Esophagus muscularis mucosa (tissue), 4 donors: Measurements from ENCODE around the gene COL3A1. TPM values are rescaled to one million over a fixed set of nuclear protein-coding genes. Genes with fewer than 3 reads are reported as not detected.

Source experiments
- DNase-seq: peaks from one replicate; pipeline ENCODE4 v3.0.0-alpha.2; 2017; ENCODE audit errors: extremely low spot score
- H3K27ac ChIP-seq, 4 donors: fragments of 200-600 bp; sonication (generic); replicated peaks in 1 of 4; 1 replicate in 3 of 4; 2 replicates in 1 of 4; pipeline ENCODE4 v1.5.1; 2016 to 2019; ENCODE audit warnings: mild to moderate bottlenecking in 1 of 4
- H3K27me3 ChIP-seq, 4 donors: fragments of 200-600 bp; sonication (generic); one replicate each; pipeline versions ENCODE4 v1.5.1 to v1.6.0; 2016 to 2019
- H3K36me3 ChIP-seq, 4 donors: fragments of 200-600 bp; sonication (generic); one replicate each; pipeline ENCODE4 v1.5.1; 2016 to 2019
- H3K4me1 ChIP-seq, 4 donors: fragments of 200-600 bp; sonication (generic); one replicate each; pipeline ENCODE4 v1.5.1; 2016 to 2019
- H3K4me3 ChIP-seq, 4 donors: fragments of 200-600 bp; sonication (generic); 1 replicate in 2 of 4; 2 replicates in 2 of 4; pipeline ENCODE4 v1.5.1; 2016 to 2019; ENCODE audit warnings: mild to moderate bottlenecking in 4 of 4, moderate library complexity in 1 of 4
- H3K9me3 ChIP-seq, 4 donors: fragments of 200-600 bp; sonication (generic); 1 replicate in 3 of 4; 2 replicates in 1 of 4; pipeline ENCODE4 v1.5.1; 2016 to 2019
- CTCF ChIP-seq, 3 experiments: fragments of 200-600 bp in 2 of 3; fragments of 450-650 bp in 1 of 3; sonication (generic) in 2 of 3; IDR thresholded peaks; one replicate each; pipeline ENCODE4 v1.5.1; 2017 to 2019; ENCODE audit warnings: antibody characterized with exemption in 3 of 3, mild to moderate bottlenecking in 2 of 3, moderate library complexity in 1 of 3
- EP300 ChIP-seq: sonication (generic); formaldehyde crosslinking; IDR thresholded peaks from one replicate; pipeline ENCODE4 v1.6.1; 2017; ENCODE audit warnings: antibody characterized with exemption
- POLR2A ChIP-seq: fragments of 450-650 bp; IDR thresholded peaks from one replicate; pipeline ENCODE4 v1.6.1; 2017; ENCODE audit warnings: antibody characterized with exemption, moderate library complexity, mild to moderate bottlenecking, low read depth
- POLR2AphosphoS5 ChIP-seq, 2 donors: sonication (generic); formaldehyde crosslinking; IDR thresholded peaks; one replicate each; pipeline ENCODE4 v1.6.1; 2017; ENCODE audit warnings: antibody characterized with exemption in 2 of 2
- WGBS: methylation state at CpG from one replicate; pipeline ENCODE4 v1.1.5; 2018; 5-methylcytosine and 5-hydroxymethylcytosine counted together
- intact Hi-C: fragments of 100-400 bp; cut with DNase I; formaldehyde crosslinking; loops from one replicate; pipeline ENCODE4 v1.15.1; 2023
- total RNA-seq, 4 donors: library from RNA; depleted of rRNA; stranded (reverse); fragments of >200 nt; gene quantifications; one replicate each; pipeline versions ENCODE4 v1.1.0 to v1.2.1, GENCODE V29; 2016

COL3A1 gene
- total RNA-seq, 4 donors from 2014 or later: 182 to 480 (median 236) TPM

- peaks cover 0 to 7% (median 0%) of the 10 kb centered on the region in 4 donors for H3K4me1 ChIP-seq
- H3K4me3 ChIP-seq: no peak overlapping the region
- intact Hi-C loops: no loop called here
- 95% methylated on average over 3 of the region's 3 CpGs for WGBS
- H3K9me3 ChIP-seq: no peaks in the 10 kb centered on the region
- peaks cover 4 to 56% (median 11%) of the 10 kb centered on the region in 4 donors for H3K36me3 ChIP-seq
- no peak overlapping the region for H3K27ac ChIP-seq
- no peaks in the 10 kb centered on the region for H3K27me3 ChIP-seq
- DNase-seq: no peak
- TF ChIP-seq EP300 (no peak), POLR2A (no peak), POLR2AphosphoS5 (IDR thresholded peaks at IDR 0.05) (no peak), CTCF (IDR thresholded peaks at IDR 0.05) (no peak)
Observed at GRCh38 chr2:189045836-189046235, 71.7 kb downstream of the COL3A1 start.

DNA sequence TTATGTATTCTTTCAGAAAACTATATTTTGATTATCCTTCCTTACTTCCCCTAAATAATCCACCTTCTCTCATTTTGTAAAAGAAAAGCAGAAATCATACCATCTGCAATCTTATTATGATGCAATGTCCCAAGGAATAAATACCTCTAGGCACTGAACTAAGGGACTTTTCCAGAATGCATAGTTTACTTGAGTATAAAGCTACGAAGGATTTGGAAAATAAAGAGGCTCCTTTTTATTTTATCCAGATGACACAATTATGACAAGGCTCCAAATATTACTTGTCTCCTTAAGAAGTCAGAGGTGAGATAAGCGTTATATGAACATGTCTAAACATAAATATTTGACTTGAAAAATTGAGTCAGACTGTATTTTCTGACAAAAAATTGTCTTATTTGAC is 72.1 kb downstream of the COL3A1 start:
- 44% methylated on average over 2 of the region's 2 CpGs for WGBS
- Histone ChIP-seq H3K36me3 (peaks cover 4 to 56% (median 9%) of the 10 kb centered on the region in 4 donors), H3K27ac (no peak overlapping the region), H3K4me1 (peaks cover 0 to 7% (median 0%) of the 10 kb centered on the region in 4 donors), H3K9me3 (no peaks in the 10 kb centered on the region), H3K4me3 (no peak overlapping the region), H3K27me3 (no peaks in the 10 kb centered on the region)
- TF ChIP-seq POLR2A (no peak), CTCF (IDR thresholded peaks at IDR 0.05) (no peak), EP300 (no peak), POLR2AphosphoS5 (IDR thresholded peaks at IDR 0.05) (no peak)
- intact Hi-C loops: no loop called here
- DNase-seq: no peak

- H3K27me3 ChIP-seq: no peaks in the 10 kb centered on the region
- no peak for TF ChIP-seq POLR2A
- no peak for TF ChIP-seq POLR2AphosphoS5 (IDR thresholded peaks at IDR 0.05)
- no peak for TF ChIP-seq CTCF (IDR thresholded peaks at IDR 0.05)
- no peak for TF ChIP-seq EP300
- no peak overlapping the region for H3K4me3 ChIP-seq
- DNase-seq: no peak
- no peaks in the 10 kb centered on the region for H3K9me3 ChIP-seq
- intact Hi-C loops: no loop called here
- no peak overlapping the region for H3K27ac ChIP-seq
- peaks cover 0 to 7% (median 0%) of the 10 kb centered on the region in 4 donors for H3K4me1 ChIP-seq
- H3K36me3 ChIP-seq: peaks cover 4 to 59% (median 9%) of the 10 kb centered on the region in 4 donors
- WGBS: 91% methylated on average over 4 of the region's 4 CpGs
Observed at GRCh38 chr2:189047171-189047888, 73.2 kb downstream of the COL3A1 start.

GRCh38 chr2:189048189-189048588 is 74.0 kb downstream of the COL3A1 start:
- H3K27ac ChIP-seq: no peak overlapping the region
- H3K9me3 ChIP-seq: no peaks in the 10 kb centered on the region
- no peak overlapping the region for H3K4me3 ChIP-seq
- H3K4me1 ChIP-seq: peaks cover 0 to 7% (median 0%) of the 10 kb centered on the region in 4 donors
- H3K36me3 ChIP-seq: peaks cover 4 to 59% (median 12%) of the 10 kb centered on the region in 4 donors
- 88% methylated on average over 3 of the region's 3 CpGs for WGBS
- TF ChIP-seq POLR2A (no peak), EP300 (no peak), POLR2AphosphoS5 (IDR thresholded peaks at IDR 0.05) (no peak), CTCF (IDR thresholded peaks at IDR 0.05) (no peak)
- DNase-seq: no peak
- H3K27me3 ChIP-seq: no peaks in the 10 kb centered on the region
- intact Hi-C loops: no loop called here
